ENCODE results near the gene KLHL12.

Gene KLHL12

DNA sequence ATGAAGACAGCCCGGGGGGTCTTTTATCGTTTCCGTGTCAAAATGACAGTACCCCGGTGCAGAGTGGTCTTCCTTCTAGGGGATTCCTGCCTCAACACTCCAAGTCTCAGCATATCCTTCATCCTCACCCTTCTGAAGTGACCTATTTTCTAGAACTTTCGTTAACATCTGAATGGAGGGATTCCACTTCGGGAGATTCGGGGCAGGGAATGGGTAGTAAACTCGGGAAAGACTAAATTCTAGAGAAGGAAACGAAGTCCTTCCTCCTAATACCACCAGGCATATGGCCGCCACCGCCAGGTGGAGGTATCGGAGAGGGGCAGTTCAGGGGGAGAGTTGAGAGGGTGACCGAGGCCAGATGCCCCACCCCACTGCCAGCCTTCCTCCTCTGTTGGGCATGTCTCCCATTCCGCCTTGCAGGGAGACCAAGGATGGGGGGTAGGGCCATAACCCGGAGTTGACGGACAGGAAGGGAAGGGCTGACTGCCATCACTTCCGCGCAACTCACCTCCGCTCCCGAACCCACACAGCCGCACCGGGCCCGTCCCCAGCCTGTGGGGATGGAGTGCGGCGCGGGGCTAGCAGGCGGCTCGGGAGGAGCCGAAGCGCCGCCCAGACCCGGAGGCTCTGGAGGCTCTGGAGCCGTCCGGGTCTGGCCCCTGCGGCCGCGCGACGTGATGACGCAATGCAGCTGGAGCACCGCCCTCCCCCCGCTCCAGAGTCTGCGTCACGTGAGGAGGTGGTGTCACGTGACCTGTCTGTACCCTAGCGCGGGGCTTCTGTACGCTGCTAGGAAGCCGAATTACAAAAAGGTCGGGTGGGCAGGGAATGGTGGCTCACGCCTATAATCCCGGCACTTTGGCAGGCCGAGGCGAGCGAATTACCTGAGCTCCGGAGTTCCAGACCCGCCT lies at the start of gene KLHL12:
Gene KLHL12 (minus strand): TSS at position 654 of the 911 bp plus-strand sequence. CDS start 2,072 bp downstream, outside the sequence.
- DNase-seq (ENCODE audit: low spot score), result peak; percentile 97

GRCh38 chr1:202976633-202977032 lies 49.6 kb upstream of the KLHL12 start:
- no peak for DNase-seq (ENCODE audit: low spot score)

- no peak for DNase-seq (ENCODE audit: low spot score)
Observed at GRCh38 chr1:202974856-202975255, 47.8 kb upstream of the KLHL12 start.

GRCh38 chr1:202972046-202972445 lies 45.0 kb upstream of the KLHL12 start:
- DNase-seq (ENCODE audit: low spot score), result no peak

- DNase-seq (ENCODE audit: low spot score), result peak; percentile 77
Observed at GRCh38 chr1:202968895-202969295, 41.9 kb upstream of the KLHL12 start.

DNA sequence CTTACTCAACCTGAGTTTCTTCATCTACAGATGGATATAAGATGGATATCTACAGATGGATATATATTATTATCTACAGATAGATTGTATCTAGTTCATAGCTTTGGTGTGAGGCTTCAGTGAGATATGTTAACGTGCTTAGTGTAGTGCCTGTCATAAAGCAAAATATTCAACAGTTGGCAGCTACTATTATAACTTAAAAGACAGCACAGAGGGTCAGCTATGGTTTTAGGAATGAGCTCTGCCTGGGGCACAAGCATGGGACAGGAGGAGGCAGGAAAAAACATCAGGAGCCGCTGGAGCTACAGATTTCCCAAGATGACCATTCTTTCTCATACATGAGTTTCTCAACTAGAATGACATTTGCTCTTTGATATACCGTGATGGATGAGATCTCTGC lies 41.3 kb upstream of the KLHL12 start:
- no peak for DNase-seq (ENCODE audit: low spot score)

- DNase-seq (ENCODE audit: low spot score), result peak; percentile 48
Observed at GRCh38 chr1:202967684-202968281, 40.7 kb upstream of the KLHL12 start.

GRCh38 chr1:202966006-202966898 lies 39.2 kb upstream of the KLHL12 start:
- peak; percentile 10 for DNase-seq (ENCODE audit: low spot score)

GRCh38 chr1:202965422-202965821 lies 38.4 kb upstream of the KLHL12 start:
- no peak for DNase-seq (ENCODE audit: low spot score)

DNA sequence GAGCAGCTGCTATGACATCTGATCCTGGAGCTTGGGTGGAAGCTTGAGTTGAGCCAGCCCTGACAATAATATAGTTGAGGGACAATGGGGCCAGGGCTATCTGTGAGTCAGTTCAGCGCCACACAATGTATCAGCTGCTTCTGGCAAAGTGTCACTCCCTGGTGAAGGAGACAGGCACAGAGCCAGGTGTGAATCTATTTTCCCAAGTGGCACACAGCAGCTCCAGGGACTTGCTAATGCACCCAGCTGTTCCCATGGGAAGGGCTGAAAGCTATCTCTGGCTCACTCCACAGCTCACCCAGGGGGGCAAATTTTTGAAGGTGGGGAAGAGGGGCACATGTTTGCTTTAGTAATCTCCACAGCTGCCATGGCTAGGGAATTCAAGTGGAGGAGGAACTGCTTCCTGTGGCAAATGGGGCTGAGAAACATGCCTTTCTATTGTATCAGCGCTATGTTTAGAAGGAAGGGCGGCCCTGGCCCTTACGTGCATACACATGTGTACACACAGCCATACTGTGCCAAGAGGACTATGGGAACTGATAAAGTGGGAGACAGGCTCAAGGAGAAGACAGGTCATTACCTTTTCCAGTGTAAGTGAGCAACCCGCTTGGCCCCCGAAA lies 37.9 kb upstream of the KLHL12 start:
- no peak for DNase-seq (ENCODE audit: low spot score)

- no peak for DNase-seq (ENCODE audit: low spot score)
Observed at GRCh38 chr1:202961220-202961880, 34.3 kb upstream of the KLHL12 start.

DNA sequence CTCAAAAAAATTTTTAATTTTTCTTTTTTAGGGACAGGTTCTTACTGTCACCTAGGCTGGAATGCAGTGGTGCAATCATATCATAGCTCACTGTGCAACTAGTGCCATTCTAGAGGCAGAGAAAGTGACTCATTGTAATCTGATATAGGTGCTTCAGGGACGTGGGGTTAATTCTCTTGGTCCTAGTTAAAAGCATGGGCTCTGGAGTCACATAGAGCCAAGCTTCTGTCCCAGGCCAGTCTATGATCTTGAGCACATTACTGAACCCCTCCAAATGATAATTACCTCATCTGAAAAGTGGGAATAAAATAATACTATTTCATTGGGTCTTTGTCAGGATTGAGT lies 32.2 kb upstream of the KLHL12 start:
- DNase-seq (ENCODE audit: low spot score), result no peak

GRCh38 chr1:202958544-202959275 lies 31.7 kb upstream of the KLHL12 start:
- DNase-seq (ENCODE audit: low spot score), result no peak

DNA sequence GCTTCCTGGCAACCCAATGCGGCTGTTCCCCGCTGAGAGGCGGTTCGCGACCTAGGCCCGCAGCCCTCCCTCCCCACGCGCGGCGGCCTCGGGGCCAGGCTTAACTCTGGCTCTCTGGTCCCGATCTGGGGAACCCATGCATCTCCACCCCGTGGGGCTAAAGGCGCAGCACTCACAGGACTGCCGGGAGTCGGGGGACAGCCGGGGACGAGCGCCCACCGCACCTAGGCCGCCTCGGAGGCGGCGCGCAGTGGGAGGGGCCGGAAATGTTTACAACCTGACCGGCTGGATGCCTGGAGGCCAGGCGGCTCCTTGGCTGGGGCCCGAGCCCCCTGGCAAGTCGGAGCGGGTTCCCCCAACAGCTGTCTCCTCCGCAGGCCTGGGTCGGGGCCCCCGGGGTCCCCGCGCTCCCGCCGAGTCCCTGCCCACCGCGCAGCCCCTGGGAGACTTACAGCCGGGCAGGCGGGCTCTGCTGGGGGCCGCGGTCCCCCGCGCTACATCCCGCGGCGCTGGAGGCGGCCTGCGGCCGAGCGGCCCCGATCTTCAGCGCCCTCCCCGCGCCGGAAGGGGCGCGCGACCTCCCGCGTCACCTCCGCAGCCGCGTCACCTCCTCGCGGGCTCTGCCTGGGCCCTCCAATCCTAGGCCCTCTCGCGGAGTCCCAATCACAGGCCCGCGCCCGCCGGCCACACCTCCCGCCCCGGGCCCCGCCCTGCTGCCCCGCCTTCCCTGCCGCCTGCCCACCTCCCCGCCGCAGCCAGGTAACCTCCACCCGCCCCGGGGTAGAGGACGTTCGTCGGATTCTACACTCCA lies 30.9 kb upstream of the KLHL12 start, which contains the start of gene ADIPOR1:
Gene ADIPOR1 (minus strand): TSS at position 580 of the 811 bp plus-strand sequence. CDS start 7,242 bp downstream, outside the sequence.
- peak; percentile 87 for DNase-seq (ENCODE audit: low spot score)

GRCh38 chr1:202956969-202957368 lies 29.9 kb upstream of the KLHL12 start:
- DNase-seq (ENCODE audit: low spot score), result no peak

DNA sequence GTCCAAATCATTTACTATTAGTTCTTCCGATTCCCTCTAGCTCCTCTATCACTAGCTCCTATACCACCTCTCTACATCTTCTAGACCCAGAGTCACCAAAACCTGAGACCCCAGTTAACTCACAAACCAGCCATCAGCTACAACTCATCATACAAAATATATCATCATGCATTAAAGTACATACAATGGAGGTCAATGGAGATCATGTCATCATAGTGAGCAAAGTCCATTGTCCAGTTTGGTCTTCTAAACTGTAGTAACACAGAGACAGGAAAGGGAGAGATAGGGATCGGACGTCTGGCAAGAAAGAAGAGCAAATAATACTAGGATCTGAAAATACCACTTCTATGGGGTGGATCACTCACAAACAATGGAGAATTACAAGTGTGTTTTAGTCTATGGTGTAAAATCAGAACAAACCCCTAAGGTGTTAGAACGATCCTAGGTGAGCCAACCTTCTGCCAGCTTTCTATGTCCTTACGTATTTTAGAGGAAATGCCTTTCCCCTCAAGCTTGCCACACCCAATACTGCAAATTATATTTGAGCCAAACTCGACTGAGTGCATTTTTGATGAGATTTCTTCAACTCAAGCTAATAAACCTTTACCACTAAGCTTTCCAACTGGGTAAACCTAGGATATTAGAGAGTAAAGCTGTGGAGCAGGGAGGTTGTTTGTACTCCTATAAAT lies 27.2 kb upstream of the KLHL12 start:
- DNase-seq (ENCODE audit: low spot score), result no peak

- no peak for DNase-seq (ENCODE audit: low spot score)
Observed at GRCh38 chr1:202953392-202953791, 26.4 kb upstream of the KLHL12 start.

DNA sequence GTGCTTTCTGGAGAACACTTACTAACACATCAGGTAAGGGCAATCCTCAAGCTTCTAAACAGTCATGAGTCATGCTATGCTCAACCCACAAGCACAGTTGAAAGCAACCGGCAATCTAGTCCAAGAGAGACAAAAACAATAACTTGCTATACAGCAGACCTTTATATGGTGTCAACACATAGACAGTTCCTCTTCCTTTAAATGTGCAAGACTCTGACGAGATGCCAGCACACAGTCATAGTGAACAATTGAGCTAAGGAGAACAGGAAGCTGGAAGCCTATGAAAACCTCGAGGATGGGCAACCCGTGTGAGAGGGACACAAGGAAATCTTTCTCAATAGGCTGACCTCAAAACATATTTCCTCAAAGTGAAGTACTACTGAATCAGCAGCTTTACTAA lies 25.8 kb upstream of the KLHL12 start:
- DNase-seq (ENCODE audit: low spot score), result no peak

- no peak for DNase-seq (ENCODE audit: low spot score)
Observed at GRCh38 chr1:202952099-202952498, 25.1 kb upstream of the KLHL12 start.
